T-helper 1 cell (primary cell): ENCODE results near the gene TRAPPC5.

Source experiments
- DNase-seq, 5 donors: peaks; one replicate each; pipeline ENCODE4 v3.0.0-alpha.2; 2012 to 2020

Gene TRAPPC5

DNA sequence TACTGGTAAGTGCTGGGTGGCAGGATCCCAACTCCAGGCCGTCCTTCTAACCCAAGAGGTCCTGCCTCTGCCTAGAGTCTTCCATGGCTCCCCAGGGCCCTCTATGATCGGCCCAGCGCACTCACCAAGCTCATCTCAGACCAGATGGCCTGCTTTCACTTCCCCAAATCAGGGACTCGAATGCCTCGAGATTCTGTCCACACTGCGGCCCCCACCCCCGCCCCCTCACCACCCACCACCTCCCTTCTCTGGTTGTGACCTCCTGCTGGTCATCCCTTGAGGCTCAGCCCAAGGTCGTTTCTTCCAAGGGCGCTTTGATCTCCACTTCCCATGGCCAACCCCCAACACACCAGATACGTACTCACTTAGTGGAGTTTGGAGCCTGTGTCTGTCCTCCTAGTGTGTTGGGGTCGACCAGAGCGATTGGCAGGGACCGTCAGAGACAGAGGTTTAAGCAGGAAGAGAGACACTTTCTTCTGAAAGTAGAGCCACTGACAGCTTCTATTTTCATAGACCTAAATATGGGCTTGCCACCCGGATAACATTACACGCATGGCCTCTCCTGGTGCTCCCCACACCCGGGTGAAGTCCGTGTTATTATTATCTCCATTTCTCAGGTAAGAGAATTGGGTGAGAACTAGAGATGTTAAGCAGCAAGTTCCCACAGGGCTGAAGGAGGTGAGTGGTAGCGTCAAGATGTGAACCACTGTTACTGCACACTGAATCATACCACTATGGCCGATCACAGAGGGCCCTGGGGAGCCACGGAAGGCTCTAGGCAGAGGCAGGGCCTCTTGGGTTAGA is 21.2 kb downstream of the TRAPPC5 start, which contains the start of gene FCER2:
Gene FCER2 (minus strand): TSS at position 478 of the 804 bp plus-strand sequence. CDS start 2,371 bp downstream, outside the sequence.
- no peak for DNase-seq

GRCh38 chr19:7703332-7703731 is 22.7 kb downstream of the TRAPPC5 start:
- no peak for DNase-seq

GRCh38 chr19:7704280-7705060 is 23.8 kb downstream of the TRAPPC5 start:
- no peak for DNase-seq

- DNase-seq, result peak; percentile 27 to 71 (median 56)
Measured at GRCh38 chr19:7705387-7706187, 25.0 kb downstream of the TRAPPC5 start.

DNA sequence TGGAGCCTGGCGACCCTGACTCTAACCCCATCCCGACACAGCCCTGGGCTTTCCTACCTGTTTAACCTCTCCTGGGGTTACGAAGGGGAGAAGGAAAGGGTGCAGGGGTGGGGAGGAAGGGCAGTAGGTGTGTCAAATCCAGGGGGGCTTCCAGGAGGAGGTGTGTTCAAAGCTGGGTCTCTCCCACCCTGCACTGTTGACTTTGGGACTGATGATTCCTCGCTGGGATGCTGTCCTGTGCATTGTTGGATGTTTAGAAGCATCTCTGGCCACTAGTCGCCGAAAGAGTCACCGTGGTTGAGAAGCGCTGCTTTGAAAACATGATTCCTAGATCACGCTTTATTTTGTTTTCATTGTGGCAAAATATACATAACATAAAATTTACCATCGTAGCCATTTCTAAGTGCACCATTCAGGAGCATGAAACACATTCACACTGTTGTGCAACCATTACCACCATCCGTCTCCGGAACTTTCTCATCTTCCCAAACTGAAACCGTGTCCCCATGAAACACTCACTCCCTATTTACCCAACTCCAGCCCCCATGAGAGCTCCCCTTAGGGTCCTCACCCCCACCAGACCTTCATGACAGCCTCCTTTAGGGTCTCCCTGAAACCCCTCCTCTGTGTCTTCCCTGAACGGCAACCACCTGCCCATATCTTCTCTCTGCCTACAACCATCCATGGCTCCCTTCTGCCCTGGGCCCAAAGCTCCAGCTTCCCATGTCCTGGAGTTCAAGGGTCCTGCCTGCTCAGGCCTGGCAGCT is 25.7 kb downstream of the TRAPPC5 start:
- no peak for DNase-seq

GRCh38 chr19:7706955-7707456 is 26.4 kb downstream of the TRAPPC5 start:
- DNase-seq, result no peak

DNA sequence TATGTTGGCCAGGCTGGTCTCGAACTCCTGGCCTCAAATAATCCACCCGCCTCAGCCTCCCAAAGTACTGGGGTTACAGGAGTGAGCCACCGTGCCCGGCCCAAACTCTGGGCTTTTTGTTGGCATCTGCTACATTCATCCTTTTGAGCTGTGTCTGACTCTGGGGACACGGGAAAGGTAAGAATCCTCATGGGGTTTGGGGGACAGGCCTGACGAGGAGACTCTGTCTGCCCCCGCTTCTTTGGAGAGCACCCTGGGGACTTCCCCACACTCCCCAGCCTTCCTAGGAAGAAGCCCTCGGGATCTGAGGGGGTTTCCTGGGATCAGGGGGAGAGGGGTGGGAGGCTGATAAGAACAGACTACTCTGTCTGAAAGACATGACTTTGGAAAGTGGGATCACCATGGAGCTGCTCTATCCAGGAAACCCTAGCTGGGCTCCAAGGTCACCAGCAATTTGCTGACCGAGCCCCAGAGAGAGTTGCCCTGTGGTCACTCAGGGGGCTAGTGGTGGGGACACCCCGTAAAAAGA is 29.4 kb downstream of the TRAPPC5 start:
- no peak for DNase-seq

GRCh38 chr19:7710616-7711015 is 30.0 kb downstream of the TRAPPC5 start:
- no peak for DNase-seq

DNA sequence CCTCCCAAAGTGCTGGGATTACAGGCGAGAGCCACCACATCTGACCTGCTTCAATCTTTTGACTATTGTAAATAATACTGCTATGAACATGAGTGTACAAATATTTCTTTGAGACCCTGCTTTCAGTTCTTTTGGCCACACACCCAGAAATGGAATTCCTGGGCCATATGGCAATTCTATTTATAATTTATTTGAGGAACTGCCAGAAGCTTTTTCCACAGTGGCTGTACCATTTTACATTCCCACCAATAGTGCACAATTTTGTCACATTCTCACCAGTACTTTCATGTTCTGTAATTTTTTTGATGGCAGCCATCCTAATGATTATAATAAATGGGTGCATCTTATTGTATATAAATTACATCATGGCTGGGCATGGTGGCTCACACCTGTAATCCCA is 35.0 kb downstream of the TRAPPC5 start:
- no peak for DNase-seq

DNA sequence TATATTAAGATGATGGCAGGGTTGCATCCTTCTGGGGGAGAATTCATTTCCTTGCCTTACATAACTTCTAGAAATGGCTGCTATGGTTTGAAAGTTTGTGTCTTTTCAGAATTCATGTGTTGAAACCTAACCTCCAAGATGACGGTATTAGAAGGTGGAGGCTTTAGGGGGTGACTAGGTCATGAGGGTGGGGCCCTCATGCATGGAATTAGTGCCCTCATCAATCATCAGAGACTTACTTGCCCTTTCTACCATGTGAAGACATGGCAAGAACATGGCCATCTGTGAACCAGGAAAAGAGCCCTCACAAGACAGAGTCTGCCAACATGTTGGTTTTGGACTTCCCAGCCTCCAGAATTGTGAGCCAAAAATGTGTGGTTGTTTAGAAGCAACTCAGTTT is 36.1 kb downstream of the TRAPPC5 start:
- DNase-seq, result no peak

- DNase-seq, result peak in 1 of 5 donors; percentile 35
Measured at GRCh38 chr19:7718668-7719067, 38.0 kb downstream of the TRAPPC5 start.

DNA sequence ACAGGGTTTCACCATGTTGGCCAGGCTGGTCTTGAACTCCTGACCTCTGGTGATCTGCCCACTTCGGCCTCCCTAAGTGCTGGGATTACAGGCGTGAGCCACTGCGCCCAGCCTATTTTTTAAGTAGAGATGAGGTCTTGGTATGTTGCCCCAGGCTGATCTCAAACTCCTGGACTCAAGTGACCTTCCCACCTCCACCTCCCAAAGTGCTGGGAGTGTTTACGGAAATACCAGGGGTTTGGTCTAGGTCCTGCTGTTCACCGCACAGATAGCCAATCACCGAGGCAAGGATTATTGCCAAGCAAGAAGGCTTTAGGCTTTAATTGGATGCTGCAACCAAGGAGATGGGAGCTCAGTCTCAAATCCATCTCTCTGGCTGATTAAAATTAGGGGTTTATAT is 39.7 kb downstream of the TRAPPC5 start:
- no peak for DNase-seq

GRCh38 chr19:7722231-7722651 is 41.6 kb downstream of the TRAPPC5 start:
- DNase-seq, result no peak

DNA sequence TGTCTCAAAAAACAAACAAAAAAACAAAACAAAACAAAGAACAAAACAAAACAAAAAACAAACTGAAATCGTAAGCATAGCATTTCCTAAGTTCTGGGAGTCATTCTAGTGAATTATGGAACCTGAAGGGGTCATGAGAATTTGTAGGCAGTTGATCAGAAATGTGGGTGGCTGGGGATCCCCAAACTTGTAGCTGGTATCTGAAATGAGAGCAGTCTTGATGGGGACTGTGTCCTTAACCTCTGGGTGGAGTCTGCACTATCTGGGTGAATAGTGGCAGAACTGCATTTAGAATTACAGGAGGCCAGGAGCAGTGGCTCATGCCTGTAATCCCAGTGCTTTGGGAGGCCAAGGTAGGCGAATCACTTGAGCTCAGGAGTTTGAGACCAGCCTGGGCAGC is 45.2 kb downstream of the TRAPPC5 start:
- DNase-seq, result no peak

GRCh38 chr19:7729211-7729610 is 48.6 kb downstream of the TRAPPC5 start:
- DNase-seq, result no peak

DNA sequence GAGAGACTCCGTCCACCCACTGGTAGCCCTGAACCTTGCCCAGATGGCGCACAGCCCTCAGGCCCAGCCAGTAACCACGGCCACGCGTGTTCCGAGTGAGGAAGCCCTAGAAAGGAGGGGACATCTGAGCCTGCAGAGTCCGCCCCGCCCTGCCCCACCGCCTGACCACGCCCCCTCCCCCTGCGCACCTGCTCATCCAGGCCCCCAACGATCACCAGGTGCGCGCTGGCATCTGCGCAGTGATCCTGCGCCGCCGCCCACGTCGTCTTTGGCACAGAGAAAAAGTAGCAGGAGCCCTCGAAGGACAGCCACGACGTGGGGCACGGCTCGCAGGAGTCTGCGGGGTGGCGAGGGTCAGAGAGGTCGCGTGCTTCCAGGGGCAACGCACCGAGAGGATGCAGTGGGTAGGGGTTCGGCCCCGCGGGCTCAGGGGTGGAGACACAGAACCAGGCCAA is 49.2 kb downstream of the TRAPPC5 start:
- DNase-seq, result no peak

- no peak for DNase-seq
Measured at GRCh38 chr19:7730286-7731217, 49.9 kb downstream of the TRAPPC5 start.

DNA sequence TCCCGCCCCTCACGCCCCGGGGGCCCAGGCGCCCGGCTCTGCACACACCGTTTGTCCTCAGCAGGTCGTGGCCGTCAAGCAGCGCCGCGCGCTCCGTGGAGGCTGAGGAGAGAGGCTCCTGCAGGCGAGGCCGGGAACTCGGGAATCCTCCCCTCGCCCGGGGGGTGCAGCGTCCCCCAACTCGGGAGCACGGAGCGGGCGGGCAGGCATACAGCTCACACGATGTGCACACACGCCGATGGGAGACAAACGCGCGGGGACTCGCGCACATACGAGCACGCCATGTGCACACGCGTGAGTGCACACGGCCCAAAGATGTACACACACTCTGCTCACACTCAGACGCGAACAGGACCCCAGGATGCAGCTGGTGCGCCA is 50.6 kb downstream of the TRAPPC5 start:
- DNase-seq, result no peak

DNA sequence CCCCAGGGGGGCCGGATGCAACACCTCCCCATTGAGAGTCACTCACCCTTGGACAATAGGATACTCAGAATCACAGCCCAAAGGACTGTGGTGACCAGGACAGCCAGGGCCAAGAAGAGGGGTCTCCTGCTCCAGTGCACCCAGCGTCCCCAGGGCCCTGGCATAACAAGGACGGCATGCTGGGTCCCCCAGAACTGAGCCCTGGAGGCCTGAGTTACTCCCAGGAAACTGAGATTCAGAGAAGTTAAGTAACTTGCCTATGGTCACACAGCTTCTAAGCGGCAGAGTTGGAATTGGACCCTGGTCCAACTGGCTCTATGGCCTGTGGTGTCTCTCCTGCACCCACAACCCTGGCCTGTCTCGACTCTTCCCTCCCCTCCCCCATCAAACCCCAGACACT is 51.0 kb downstream of the TRAPPC5 start:
- DNase-seq, result no peak

- DNase-seq, result no peak
Measured at GRCh38 chr19:7732045-7732444, 51.4 kb downstream of the TRAPPC5 start, which contains the start of gene CLEC4G. Gene CLEC4G (minus strand): TSS chr19:7732110. CDS start chr19:7732102, 8 bp downstream.
